Esophagus muscularis mucosa (tissue), 4 donors: ENCODE data around the gene KCNQ1.

Experiments
- EP300 ChIP-seq: sonication (generic); formaldehyde crosslinking; IDR thresholded peaks from one replicate; pipeline ENCODE4 v1.6.1; 2017; ENCODE audit warnings: antibody characterized with exemption
- POLR2A ChIP-seq: fragments of 450-650 bp; IDR thresholded peaks from one replicate; pipeline ENCODE4 v1.6.1; 2017; ENCODE audit warnings: antibody characterized with exemption, moderate library complexity, mild to moderate bottlenecking, low read depth
- TF ChIP-seq, protein P1 (sequence below), 3 experiments: fragments of 200-600 bp in 2 of 3; fragments of 450-650 bp in 1 of 3; sonication (generic) in 2 of 3; IDR thresholded peaks; one replicate each; pipeline ENCODE4 v1.5.1; 2017 to 2019; ENCODE audit warnings: antibody characterized with exemption in 3 of 3, mild to moderate bottlenecking in 2 of 3, moderate library complexity in 1 of 3

DNA sequence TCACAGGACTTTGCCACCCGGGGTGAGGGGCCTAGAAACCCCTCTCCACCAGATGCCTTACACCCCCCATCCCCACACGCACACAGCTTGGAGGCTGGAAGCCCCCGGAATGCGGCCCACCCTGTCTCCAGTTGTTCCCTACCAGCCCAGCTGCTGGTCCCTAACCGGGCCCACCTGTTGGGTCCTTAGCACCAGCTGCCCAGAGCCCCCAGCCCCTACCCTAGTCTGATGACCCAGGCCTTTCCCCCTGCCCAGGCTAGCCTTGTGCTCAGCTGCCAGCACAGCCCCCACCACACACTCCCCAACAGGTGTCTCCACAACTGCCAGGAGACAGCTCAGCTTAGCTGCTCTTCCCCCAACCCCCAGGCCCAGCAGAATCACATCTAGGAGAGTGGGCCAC is 373.7 kb downstream of the KCNQ1 start:
- TF ChIP-seq EP300 (no peak), POLR2A (no peak)
- TF ChIP-seq, protein P1, sequence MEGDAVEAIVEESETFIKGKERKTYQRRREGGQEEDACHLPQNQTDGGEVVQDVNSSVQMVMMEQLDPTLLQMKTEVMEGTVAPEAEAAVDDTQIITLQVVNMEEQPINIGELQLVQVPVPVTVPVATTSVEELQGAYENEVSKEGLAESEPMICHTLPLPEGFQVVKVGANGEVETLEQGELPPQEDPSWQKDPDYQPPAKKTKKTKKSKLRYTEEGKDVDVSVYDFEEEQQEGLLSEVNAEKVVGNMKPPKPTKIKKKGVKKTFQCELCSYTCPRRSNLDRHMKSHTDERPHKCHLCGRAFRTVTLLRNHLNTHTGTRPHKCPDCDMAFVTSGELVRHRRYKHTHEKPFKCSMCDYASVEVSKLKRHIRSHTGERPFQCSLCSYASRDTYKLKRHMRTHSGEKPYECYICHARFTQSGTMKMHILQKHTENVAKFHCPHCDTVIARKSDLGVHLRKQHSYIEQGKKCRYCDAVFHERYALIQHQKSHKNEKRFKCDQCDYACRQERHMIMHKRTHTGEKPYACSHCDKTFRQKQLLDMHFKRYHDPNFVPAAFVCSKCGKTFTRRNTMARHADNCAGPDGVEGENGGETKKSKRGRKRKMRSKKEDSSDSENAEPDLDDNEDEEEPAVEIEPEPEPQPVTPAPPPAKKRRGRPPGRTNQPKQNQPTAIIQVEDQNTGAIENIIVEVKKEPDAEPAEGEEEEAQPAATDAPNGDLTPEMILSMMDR (IDR thresholded peaks at IDR 0.05), result no peak
